Trophoblast cell (in vitro differentiated cells and primary cell): ENCODE measurements around the gene IL1R2.

Experiments
- DNase-seq, 2 donors: peaks; one replicate each; pipeline ENCODE4 v3.0.0-alpha.2; 2016
- H2AFZ ChIP-seq: 2 replicates; pipeline ENCODE4 v1.6.1; 2013; ENCODE audit warnings: low read length, moderate library complexity, mild to moderate bottlenecking; ENCODE audit not compliant: insufficient read depth, poor library complexity
- H2AK5ac ChIP-seq: 2 replicates; pipeline ENCODE4 v1.6.1; 2013; ENCODE audit warnings: mild to moderate bottlenecking, low read length
- H2BK120ac ChIP-seq: 2 replicates; pipeline ENCODE4 v1.6.1; 2013; ENCODE audit warnings: low read length, mild to moderate bottlenecking, moderate library complexity; ENCODE audit not compliant: insufficient read depth, poor library complexity
- H2BK12ac ChIP-seq: 2 replicates; pipeline ENCODE4 v1.6.1; 2013; ENCODE audit warnings: mild to moderate bottlenecking, low read length, moderate library complexity
- H2BK5ac ChIP-seq: 2 replicates; pipeline ENCODE4 v1.6.1; 2013; ENCODE audit warnings: low read length, low read depth, moderate library complexity, mild to moderate bottlenecking; ENCODE audit not compliant: poor library complexity
- H3K14ac ChIP-seq: 2 replicates; pipeline ENCODE4 v1.6.1; 2013; ENCODE audit warnings: mild to moderate bottlenecking, low read length
- H3K18ac ChIP-seq: 2 replicates; pipeline ENCODE4 v1.6.1; 2013; ENCODE audit warnings: mild to moderate bottlenecking, low read length
- H3K23ac ChIP-seq: 2 replicates; pipeline ENCODE4 v1.6.1; 2013; ENCODE audit warnings: low read length
- H3K27ac ChIP-seq: 2 replicates; pipeline ENCODE4 v1.5.1; 2013; ENCODE audit warnings: low read depth, mild to moderate bottlenecking, inconsistent platforms, low read length, moderate library complexity
- H3K27me3 ChIP-seq: 2 replicates; pipeline ENCODE4 v1.6.1; 2013; ENCODE audit warnings: inconsistent platforms, mild to moderate bottlenecking, low read length, moderate library complexity; ENCODE audit not compliant: insufficient read depth
- H3K36me3 ChIP-seq, 2 experiments: 1 replicate in 1 of 2; 2 replicates in 1 of 2; pipeline ENCODE4 v1.6.1; 2013; ENCODE audit warnings: low read length in 2 of 2, mild to moderate bottlenecking in 2 of 2, moderate library complexity in 1 of 2; ENCODE audit not compliant: insufficient read depth in 2 of 2, control insufficient read depth in 1 of 2
- H3K4ac ChIP-seq: 2 replicates; pipeline ENCODE4 v1.6.1; 2013; ENCODE audit warnings: low read depth, mild to moderate bottlenecking, low read length, moderate library complexity
- H3K4me1 ChIP-seq, 2 experiments: 1 replicate in 1 of 2; 2 replicates in 1 of 2; pipeline ENCODE4 v1.6.1; 2013; ENCODE audit warnings: low read length in 2 of 2, mild to moderate bottlenecking in 2 of 2, moderate library complexity in 1 of 2; ENCODE audit not compliant: insufficient read depth in 2 of 2, control insufficient read depth in 1 of 2
- H3K4me2 ChIP-seq: 2 replicates; pipeline ENCODE4 v1.6.1; 2013; ENCODE audit warnings: inconsistent platforms, mild to moderate bottlenecking, low read length, moderate library complexity
- H3K4me3 ChIP-seq: 2 replicates; pipeline ENCODE4 v1.5.1; 2013; ENCODE audit warnings: mild to moderate bottlenecking, low read depth, low read length, inconsistent platforms
- H3K79me1 ChIP-seq: one replicate; pipeline ENCODE4 v1.6.1; 2013; ENCODE audit warnings: low read length
- H3K79me2 ChIP-seq: 2 replicates; pipeline ENCODE4 v1.6.1; 2013; ENCODE audit warnings: low read length, mild to moderate bottlenecking; ENCODE audit not compliant: control insufficient read depth, insufficient read depth, poor library complexity
- H3K9ac ChIP-seq: 2 replicates; pipeline ENCODE4 v1.6.1; 2013; ENCODE audit warnings: mild to moderate bottlenecking, low read length
- H3K9me3 ChIP-seq: 2 replicates; pipeline ENCODE4 v1.6.1; 2013; ENCODE audit warnings: low read depth, mild to moderate bottlenecking, control low read depth, inconsistent platforms, low read length; ENCODE audit not compliant: insufficient read depth
- H4K12ac ChIP-seq: 2 replicates; pipeline ENCODE4 v1.6.1; 2013; ENCODE audit warnings: low read depth, mild to moderate bottlenecking, low read length, moderate library complexity
- H4K8ac ChIP-seq: 2 replicates; pipeline ENCODE4 v1.6.1; 2013; ENCODE audit warnings: low read depth, mild to moderate bottlenecking, low read length, moderate library complexity
- H4K91ac ChIP-seq: one replicate; pipeline ENCODE4 v1.6.1; 2013; ENCODE audit warnings: low read depth, mild to moderate bottlenecking, low read length, moderate library complexity
- WGBS: extraction: QIAGEN DNeasy Blood & Tissue Kit; methylation state at CpG from one replicate; pipeline ENCODE4 v1.1.7; 2013; ENCODE audit warnings: missing lambda C conversion rate; ENCODE audit not compliant: insufficient read length, insufficient coverage; ENCODE audit errors: extremely low coverage; 5-methylcytosine and 5-hydroxymethylcytosine counted together

IL1R2 gene

DNA sequence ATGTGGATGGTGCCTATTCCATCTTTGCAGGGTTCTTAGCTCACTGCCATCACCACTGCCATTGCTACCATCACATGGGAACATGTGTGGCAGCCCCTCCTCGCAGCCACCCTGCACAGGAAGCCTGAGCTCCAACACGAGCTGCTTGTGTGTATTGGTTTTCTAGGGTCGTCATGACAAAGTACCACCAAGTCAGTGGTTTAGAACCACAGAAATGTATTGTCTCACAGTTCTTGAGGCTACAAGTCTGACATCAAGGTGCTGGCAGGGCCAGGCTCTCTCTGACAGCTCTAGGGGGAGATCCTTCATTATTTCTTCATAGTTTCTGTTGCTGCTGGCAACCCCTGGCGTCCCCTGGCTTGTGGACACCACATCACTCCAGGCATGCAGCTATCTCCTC is 10.3 kb upstream of the IL1R2 start:
- Histone ChIP-seq H3K27me3 (no peaks in the 10 kb centered on the region), H3K9ac (no peak overlapping the region), H4K12ac (no peak overlapping the region), H3K9me3 (peaks cover 2% of the 10 kb centered on the region), H4K91ac (no peak overlapping the region), H3K4me3 (no peak overlapping the region), H3K4me1 (peaks cover 4 to 6% of the 10 kb centered on the region in 2 experiments), H3K4me2 (no peak overlapping the region), H2AK5ac (no peak overlapping the region), H2BK5ac (no peak overlapping the region), H3K4ac (no peak overlapping the region), H3K79me1 (peaks cover 3% of the 10 kb centered on the region), H3K18ac (no peak overlapping the region), H4K8ac (no peak overlapping the region), H3K36me3 (no peaks in the 10 kb centered on the region), H2BK12ac (no peak overlapping the region), H3K27ac (no peak overlapping the region), H2BK120ac (no peak overlapping the region), H3K23ac (no peak overlapping the region), H3K14ac (no peak overlapping the region), H3K79me2 (no peaks in the 10 kb centered on the region), H2AFZ (no peak overlapping the region)
- no CpG with 5 or more reads among the region's 4 CpGs for WGBS
- no peak for DNase-seq

DNA sequence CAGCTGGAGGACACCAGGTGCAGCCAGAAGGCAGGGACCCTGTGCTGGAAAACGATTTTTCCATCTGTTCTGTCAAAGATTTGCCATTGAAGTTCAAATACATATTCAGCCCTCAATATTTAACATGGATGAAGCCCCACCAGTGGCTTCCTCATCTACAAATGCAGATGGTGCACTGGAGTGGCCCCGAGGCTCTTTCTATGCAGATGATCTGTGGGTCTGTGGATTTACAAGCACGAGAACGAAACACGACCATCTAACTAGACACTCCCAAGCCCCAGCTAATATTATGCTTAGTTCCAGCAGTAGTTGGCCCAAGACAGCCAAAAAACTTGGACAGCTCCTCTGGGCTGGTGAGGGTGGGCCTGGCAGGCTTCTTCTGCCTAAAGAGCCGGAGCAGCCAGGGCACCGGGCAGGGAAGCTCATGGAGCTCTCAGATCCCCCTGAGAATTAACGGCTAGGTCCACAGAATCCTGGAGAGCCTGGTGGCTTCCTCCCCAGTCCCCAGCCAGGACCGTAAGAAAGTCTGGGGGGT is 9.2 kb upstream of the IL1R2 start:
- H3K79me2 ChIP-seq, result no peaks in the 10 kb centered on the region
- H3K27ac ChIP-seq, result no peak overlapping the region
- H4K12ac ChIP-seq, result no peak overlapping the region
- no peak overlapping the region for H2BK5ac ChIP-seq
- WGBS, result no CpG with 5 or more reads among the region's 9 CpGs
- H3K9me3 ChIP-seq, result peaks cover 2% of the 10 kb centered on the region
- H3K4me2 ChIP-seq, result no peak overlapping the region
- no peaks in the 10 kb centered on the region for H3K36me3 ChIP-seq
- H2AFZ ChIP-seq, result no peak overlapping the region
- no peak overlapping the region for H3K4ac ChIP-seq
- no peak overlapping the region for H3K14ac ChIP-seq
- peaks cover 4 to 7% of the 10 kb centered on the region in 2 experiments for H3K4me1 ChIP-seq
- H4K8ac ChIP-seq, result no peak overlapping the region
- H3K4me3 ChIP-seq, result no peak overlapping the region
- no peak overlapping the region for H2BK120ac ChIP-seq
- no peak for DNase-seq
- H3K23ac ChIP-seq, result no peak overlapping the region
- peaks cover 3% of the 10 kb centered on the region for H3K79me1 ChIP-seq
- no peak overlapping the region for H3K18ac ChIP-seq
- H3K27me3 ChIP-seq, result no peaks in the 10 kb centered on the region
- no peak overlapping the region for H3K9ac ChIP-seq
- no peak overlapping the region for H2BK12ac ChIP-seq
- no peak overlapping the region for H4K91ac ChIP-seq
- H2AK5ac ChIP-seq, result no peak overlapping the region

GRCh38 chr2:101983486-101983885 is 8.3 kb upstream of the IL1R2 start:
- Histone ChIP-seq H2BK120ac (no peak overlapping the region), H3K27ac (no peak overlapping the region), H3K18ac (no peak overlapping the region), H4K8ac (no peak overlapping the region), H3K9ac (no peak overlapping the region), H3K23ac (no peak overlapping the region), H3K4me3 (no peak overlapping the region), H3K79me2 (no peaks in the 10 kb centered on the region), H2AK5ac (no peak overlapping the region), H3K79me1 (peaks cover 7% of the 10 kb centered on the region), H3K4me2 (no peak overlapping the region), H3K4me1 (peaks cover 7 to 13% of the 10 kb centered on the region in 2 experiments), H3K36me3 (no peaks in the 10 kb centered on the region), H4K12ac (no peak overlapping the region), H3K4ac (no peak overlapping the region), H2BK12ac (no peak overlapping the region), H3K9me3 (peaks cover 2% of the 10 kb centered on the region), H2BK5ac (no peak overlapping the region), H2AFZ (no peak overlapping the region), H3K27me3 (no peaks in the 10 kb centered on the region), H3K14ac (no peak overlapping the region), H4K91ac (no peak overlapping the region)
- no CpG with 5 or more reads among the region's 8 CpGs for WGBS
- DNase-seq, result peak in 1 of 2 donors; percentile 36

GRCh38 chr2:101983928-101984327 is 7.8 kb upstream of the IL1R2 start:
- Histone ChIP-seq H3K4me3 (no peak overlapping the region), H2AK5ac (no peak overlapping the region), H4K8ac (no peak overlapping the region), H3K9me3 (peaks cover 2% of the 10 kb centered on the region), H2BK5ac (no peak overlapping the region), H2BK120ac (no peak overlapping the region), H3K18ac (no peak overlapping the region), H3K23ac (no peak overlapping the region), H4K91ac (no peak overlapping the region), H3K36me3 (no peaks in the 10 kb centered on the region), H3K27me3 (no peaks in the 10 kb centered on the region), H3K4me2 (no peak overlapping the region), H3K79me2 (no peaks in the 10 kb centered on the region), H3K9ac (no peak overlapping the region), H3K27ac (no peak overlapping the region), H2BK12ac (no peak overlapping the region), H3K14ac (no peak overlapping the region), H3K4me1 (peaks cover 9 to 15% of the 10 kb centered on the region in 2 experiments), H2AFZ (no peak overlapping the region), H3K79me1 (peaks cover 8% of the 10 kb centered on the region), H4K12ac (no peak overlapping the region), H3K4ac (no peak overlapping the region)
- no CpG with 5 or more reads among the region's 2 CpGs for WGBS
- peak in 1 of 2 donors; percentile 27 for DNase-seq
